Measurements from ENCODE around the gene ST6GAL1.

Gene ST6GAL1

DNA sequence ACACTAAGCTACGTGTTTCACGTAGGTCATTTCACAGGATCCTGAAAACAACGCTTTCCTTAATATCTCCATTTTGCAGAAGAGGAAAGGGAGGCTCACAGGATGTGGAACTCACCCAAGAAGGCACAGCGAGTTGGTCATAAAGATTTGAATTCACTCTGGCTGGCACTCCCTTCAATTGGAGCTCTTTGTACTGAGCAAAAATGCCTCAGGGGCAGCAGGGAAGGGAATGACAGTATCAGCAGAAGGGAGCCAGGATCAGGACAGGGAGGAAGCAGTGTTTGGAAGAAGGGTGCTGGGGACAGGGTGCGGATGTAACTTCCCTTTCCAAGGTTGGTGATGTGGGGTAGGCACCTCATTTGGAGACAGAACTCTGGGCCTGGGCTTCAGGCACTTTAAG, 1.1 kb upstream of the ST6GAL1 start:
- ChIA-PET POLR2A (ENCODE audit: low non-redundant PET) (no interaction called here), CTCF (interaction anchor here (1.0 kb wide), 1 partner anchor 107 kb away, joined by 4 read pairs; no protein-coding TSS in a partner anchor)
- no peak for DNase-seq (ENCODE audit: low spot score)
- TF ChIP-seq, protein P1, sequence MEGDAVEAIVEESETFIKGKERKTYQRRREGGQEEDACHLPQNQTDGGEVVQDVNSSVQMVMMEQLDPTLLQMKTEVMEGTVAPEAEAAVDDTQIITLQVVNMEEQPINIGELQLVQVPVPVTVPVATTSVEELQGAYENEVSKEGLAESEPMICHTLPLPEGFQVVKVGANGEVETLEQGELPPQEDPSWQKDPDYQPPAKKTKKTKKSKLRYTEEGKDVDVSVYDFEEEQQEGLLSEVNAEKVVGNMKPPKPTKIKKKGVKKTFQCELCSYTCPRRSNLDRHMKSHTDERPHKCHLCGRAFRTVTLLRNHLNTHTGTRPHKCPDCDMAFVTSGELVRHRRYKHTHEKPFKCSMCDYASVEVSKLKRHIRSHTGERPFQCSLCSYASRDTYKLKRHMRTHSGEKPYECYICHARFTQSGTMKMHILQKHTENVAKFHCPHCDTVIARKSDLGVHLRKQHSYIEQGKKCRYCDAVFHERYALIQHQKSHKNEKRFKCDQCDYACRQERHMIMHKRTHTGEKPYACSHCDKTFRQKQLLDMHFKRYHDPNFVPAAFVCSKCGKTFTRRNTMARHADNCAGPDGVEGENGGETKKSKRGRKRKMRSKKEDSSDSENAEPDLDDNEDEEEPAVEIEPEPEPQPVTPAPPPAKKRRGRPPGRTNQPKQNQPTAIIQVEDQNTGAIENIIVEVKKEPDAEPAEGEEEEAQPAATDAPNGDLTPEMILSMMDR (conservative IDR thresholded peaks at IDR 0.05; ENCODE audit: low read depth) = no peak
- no peak overlapping the region for H3K27ac ChIP-seq

DNA sequence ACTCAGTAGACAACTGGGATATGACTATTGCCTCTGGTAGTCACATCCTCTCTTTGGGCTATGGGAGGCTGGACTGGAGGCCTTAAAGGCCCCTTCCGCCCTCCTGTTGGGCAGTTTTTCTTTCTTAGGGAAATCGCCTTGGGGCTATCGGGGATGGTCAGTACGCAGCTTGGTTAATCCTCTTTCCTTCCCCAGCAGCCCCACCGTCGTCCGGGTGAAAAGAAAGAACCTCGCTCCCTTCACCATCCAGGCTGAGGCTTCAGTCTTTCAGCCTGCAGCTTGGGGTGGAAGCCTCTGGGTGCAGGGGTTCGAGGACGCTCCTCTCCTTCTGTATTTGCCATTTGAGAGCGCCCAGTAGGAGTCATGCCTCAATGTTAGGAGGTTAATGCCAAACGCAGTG, 641 bp upstream of the ST6GAL1 start:
- H3K27ac ChIP-seq = no peak overlapping the region
- CTCF ChIA-PET = interaction anchor here (1.1 kb wide), 1 partner anchor 235 kb away, joined by 4 read pairs; no protein-coding TSS in a partner anchor
- TF ChIP-seq, protein P1 (conservative IDR thresholded peaks at IDR 0.05; ENCODE audit: low read depth) = no peak
- DNase-seq (ENCODE audit: low spot score) = no peak
- POLR2A ChIA-PET (ENCODE audit: low non-redundant PET) = no interaction called here

- H3K27ac ChIP-seq = no peak overlapping the region
- CTCF ChIA-PET = interaction anchor here (0.6 to 1.1 kb wide), 7 partner anchors 9 to 1867 kb away, joined by 3 to 5 read pairs (median 4); no protein-coding TSS in a partner anchor
These were observed 560 bp downstream of the ST6GAL1 start for GRCh38 chr3:186930641-186931531.

GRCh38 chr3:186931532-186932280, 1.4 kb downstream of the ST6GAL1 start:
- DNase-seq (ENCODE audit: low spot score) = no peak
- TF ChIP-seq, protein P1 (conservative IDR thresholded peaks at IDR 0.05; ENCODE audit: low read depth) = no peak
- ChIA-PET POLR2A (ENCODE audit: low non-redundant PET) (interaction anchor here (0.6 kb wide), 1 partner anchor 57 kb away, joined by 3 read pairs; no protein-coding TSS in a partner anchor), CTCF (interaction anchor here (0.6 to 1.0 kb wide), 5 partner anchors 11 to 1584 kb away, joined by 3 to 5 read pairs (median 4); no protein-coding TSS in a partner anchor)
- H3K27ac ChIP-seq = no peak overlapping the region

More at GRCh38 chr3:186930641-186931531, 560 bp downstream of the ST6GAL1 start:
- POLR2A ChIA-PET (ENCODE audit: low non-redundant PET) = interaction anchor here (0.6 kb wide), 1 partner anchor 58 kb away, joined by 3 read pairs; no protein-coding TSS in a partner anchor
- DNase-seq (ENCODE audit: low spot score) = no peak
- TF ChIP-seq, protein P1 (conservative IDR thresholded peaks at IDR 0.05; ENCODE audit: low read depth) = 0 out of 2 replicates have a peak, but pooled peaks have one; percentile 8

DNA sequence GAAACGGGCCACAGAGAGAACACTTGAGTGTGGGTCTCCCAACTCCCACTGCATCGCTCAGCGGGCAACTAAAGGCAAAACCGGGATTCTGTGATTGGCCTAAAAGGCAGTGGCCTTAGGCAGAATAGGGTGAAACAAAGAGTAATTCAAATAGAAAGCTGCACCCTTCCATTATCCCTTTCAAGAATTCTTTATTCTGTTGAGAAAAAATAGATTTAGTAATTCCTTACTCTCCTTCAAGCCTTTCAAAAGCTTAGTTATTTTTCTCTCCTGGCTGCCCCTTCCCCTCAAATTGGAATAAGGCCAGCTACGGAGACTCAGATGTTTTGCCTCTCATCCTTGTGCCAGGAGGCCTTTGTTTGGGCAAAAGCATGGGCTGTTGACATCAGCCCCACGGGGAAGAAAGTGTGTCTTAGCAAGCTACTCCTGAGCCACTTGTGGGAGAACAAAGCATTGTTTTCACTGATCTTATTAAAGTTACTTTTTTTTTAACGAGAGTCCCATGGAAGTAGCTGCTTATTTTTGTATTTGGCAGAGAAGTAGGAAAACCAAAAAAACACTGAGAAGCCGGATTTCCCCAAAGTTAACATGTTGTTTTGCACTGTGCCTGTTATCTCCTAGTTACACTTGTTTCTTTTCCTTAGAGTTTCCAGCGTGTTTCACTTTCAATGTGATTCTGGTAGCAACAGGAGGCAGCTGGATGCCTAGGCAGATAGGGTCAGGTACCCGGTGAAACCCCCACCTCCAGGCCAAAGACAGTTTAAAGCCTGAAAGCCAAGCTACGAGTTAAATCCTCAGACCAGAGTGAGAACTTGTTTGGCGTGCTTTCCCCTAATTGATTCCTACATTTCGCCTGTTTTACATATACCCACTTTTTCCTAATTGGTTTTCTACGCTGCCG, 2.2 kb downstream of the ST6GAL1 start:
- CTCF ChIA-PET = interaction anchor here (0.6 to 0.7 kb wide), 4 partner anchors 233 to 1583 kb away, joined by 4 to 8 read pairs (median 4); no protein-coding TSS in a partner anchor
- H3K27ac ChIP-seq = no peak overlapping the region
- DNase-seq (ENCODE audit: low spot score) = no peak
- TF ChIP-seq, protein P1 (conservative IDR thresholded peaks at IDR 0.05; ENCODE audit: low read depth) = no peak
- POLR2A ChIA-PET (ENCODE audit: low non-redundant PET) = no interaction called here

Data from RWPE1 (cell line).